OCI-LY3 (cell line): ENCODE measurements around the gene YIPF7.

ENCODE experiments used
- CTCF ChIP-seq: fragments of 200-600, 300-600 bp; sonication (generic); IDR thresholded peaks from 2 replicates; pipeline ENCODE4 v1.5.1; 2014; ENCODE audit warnings: antibody characterized with exemption, low read length, low read depth
- EZH2phosphoT487 ChIP-seq: fragments of 200-600 bp; shearing (Covaris generic); IDR thresholded peaks from 2 replicates; pipeline ENCODE4 v1.6.1; 2018; ENCODE audit warnings: antibody characterized with exemption, mixed run types, low read depth

GRCh38 chr4:44646151-44646550, 5.3 kb downstream of the YIPF7 start:
- no peak for TF ChIP-seq CTCF
- no peak for TF ChIP-seq EZH2phosphoT487
